Measurements from ENCODE around the gene CDKN1B.

CDKN1B gene

DNA sequence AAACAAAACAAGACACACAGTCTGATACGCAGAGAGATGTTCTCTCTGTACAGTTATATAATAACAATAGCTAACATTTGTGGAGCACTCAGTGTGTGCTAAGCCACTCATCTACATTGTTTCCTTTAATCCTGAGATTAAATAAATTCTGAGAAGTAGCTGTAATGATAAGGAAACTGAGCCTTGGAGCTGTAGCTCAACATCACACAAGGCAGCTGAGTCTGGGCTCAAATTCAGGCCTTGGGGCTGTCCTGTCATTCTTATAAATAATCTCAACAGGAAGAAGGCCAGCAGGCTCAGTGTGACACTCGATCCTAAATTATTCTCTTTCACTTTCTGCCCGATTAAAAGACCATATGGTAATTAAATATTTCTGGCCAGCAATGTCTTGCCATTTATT lies 24.5 kb downstream of the CDKN1B start:
- no peak for TF ChIP-seq ZNF274 (IDR thresholded peaks at IDR 0.05; ENCODE audit: low read depth, low read length)

DNA sequence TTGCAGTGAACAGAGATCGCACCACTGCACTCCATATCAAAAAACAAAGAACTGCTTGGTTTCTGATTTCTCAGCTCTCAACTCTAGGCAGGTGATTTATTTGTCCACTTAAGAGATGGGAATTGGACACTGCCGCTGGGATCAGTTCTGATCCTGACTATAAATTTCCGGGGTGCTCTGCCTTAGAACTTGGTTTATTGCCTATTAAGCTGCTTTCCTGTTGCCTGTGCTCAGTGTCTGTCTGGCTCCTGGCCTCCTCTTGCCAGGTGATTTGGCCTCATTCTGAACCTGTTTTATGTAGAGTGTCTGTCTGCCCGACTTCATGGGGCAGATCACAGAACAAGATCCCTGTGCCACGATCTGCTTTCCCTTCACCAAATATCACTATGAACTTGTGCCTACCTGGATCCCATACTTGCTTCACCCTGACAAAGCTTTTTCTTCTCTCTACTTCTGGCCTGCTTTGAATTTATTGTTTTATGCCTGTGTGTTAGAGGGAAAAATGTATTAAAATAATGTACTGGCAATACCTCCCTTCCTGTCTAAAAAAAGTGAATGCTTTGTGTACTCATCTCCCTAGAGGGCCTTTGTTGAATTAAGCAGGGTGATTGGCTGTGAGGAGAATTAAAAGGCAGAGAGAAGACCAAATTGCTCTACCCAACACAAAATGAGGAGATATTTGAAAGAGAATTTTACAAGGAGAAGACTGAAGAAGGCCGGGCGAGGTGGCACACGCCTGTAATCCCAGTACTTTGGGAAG lies 27.6 kb downstream of the CDKN1B start:
- H3K4me3 ChIP-seq (ENCODE audit: low read length) = no peak overlapping the region
- TF ChIP-seq ZNF274 (IDR thresholded peaks at IDR 0.05; ENCODE audit: low read depth, low read length) = no peak

More for the DNA sequence above, 24.5 kb downstream of the CDKN1B start:
- H3K4me3 ChIP-seq (ENCODE audit: low read length) = no peak overlapping the region

DNA sequence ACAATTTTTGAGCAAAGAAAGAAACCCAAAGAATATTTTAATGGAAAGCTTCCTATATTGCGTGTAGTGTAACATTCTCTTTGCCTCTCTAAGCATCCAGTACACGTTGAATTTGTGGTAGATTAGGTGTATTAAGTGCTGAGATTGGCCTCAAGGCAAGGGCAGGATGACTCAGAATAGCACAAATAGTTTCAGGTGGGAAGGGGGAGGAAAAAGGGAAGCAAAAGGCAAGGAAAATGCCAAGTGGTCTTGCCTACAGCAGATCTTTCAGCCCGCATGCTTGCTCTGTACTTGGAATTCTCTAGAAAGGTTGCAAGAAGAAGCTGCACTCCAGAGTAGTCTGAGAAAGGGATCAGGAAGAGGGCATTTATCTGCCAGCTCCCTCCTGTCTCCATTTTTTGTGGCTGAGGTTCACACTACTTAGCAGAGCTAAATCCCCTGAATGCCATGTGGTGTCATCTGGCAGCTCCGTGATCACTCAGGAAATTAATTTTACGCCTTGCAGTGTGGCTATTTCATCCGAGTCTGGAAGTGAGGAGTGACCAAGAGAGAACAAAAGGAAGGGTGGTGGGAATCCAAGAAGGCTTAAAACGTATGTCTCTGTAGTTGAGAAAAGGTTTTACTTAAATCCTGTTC lies 28.5 kb downstream of the CDKN1B start:
- H3K4me3 ChIP-seq (ENCODE audit: low read length) = no peak overlapping the region
- TF ChIP-seq ZNF274 (IDR thresholded peaks at IDR 0.05; ENCODE audit: low read depth, low read length) = no peak

DNA sequence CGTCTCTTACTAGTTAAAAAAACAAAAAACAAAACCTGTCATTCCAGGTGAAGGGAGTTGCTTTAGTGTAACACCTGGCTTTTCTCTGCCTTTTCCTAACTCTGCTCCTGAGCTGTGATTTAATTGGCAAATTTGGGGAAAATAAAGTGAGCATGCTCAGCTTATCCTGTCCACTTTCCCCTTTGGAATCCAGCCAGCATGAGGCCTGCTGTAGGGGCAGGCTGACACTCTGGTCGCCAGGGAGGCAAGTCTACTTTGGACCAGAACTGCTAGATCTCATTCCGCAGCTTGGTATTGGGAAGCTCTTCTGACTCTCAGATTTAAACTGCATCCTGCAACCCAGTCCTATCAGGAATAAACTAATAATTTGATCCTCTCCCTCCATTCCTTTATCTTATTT lies 30.1 kb downstream of the CDKN1B start:
- TF ChIP-seq ZNF274 (IDR thresholded peaks at IDR 0.05; ENCODE audit: low read depth, low read length) = no peak
- no peak overlapping the region for H3K4me3 ChIP-seq (ENCODE audit: low read length)

DNA sequence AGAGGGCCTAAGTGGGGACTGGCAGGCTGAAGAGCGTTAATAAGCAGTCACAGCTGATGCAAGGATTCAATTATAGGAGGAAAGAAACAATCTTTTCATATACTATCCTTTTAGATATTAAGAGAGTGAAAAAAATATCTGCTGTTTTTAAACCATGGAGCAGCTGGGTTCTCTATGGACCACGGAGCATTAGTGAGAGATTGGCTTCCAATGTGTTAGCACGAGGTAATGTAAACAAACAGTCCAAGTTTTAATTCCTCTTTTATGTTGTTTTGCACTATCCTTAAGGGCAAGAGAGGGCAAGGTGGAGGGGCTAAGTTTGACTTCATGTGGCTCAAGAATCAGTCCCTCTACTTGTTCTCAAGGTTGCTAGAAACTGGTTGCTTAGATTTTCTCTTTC lies 30.9 kb downstream of the CDKN1B start:
- TF ChIP-seq ZNF274 (IDR thresholded peaks at IDR 0.05; ENCODE audit: low read depth, low read length) = no peak
- H3K4me3 ChIP-seq (ENCODE audit: low read length) = no peak overlapping the region

DNA sequence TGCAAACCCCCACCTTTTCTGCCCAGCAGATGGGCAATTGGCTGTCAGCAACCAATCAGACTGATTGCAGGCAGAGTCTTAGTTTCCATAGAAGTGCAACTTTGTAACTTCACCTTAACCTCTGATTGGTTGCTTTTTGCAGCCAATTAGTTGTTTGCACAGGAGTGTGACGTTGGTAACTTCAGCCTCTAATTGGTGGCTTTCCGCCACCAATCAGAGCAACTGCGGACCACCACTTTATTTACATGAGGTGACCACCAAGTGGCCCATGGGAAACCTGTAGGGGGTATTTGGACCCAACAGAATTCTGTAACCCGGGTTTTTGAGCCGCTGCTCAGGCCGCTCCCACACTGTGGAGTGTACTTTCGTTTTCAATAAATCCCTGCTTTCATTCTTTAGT lies 32.3 kb downstream of the CDKN1B start:
- no peak overlapping the region for H3K4me3 ChIP-seq (ENCODE audit: low read length)
- no peak for TF ChIP-seq ZNF274 (IDR thresholded peaks at IDR 0.05; ENCODE audit: low read depth, low read length)

DNA sequence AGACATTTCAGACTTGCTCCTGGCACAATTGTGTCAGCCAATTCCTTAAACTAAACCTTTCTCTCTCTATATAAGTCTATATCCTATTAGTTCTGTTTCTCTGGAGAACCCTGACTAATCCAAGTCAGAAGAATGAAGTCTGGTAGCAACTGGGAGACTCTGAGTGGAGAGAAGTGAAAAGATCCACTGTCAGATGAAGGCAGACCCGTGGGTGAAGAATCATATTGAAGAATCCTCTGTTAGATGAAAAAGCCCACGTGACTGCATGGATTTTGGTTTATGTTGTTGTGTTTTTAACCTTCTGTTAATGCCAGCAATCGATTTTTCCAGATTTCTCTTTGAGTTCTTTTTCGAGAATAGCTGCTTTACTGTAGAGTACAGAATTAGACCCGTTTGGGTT lies 38.8 kb downstream of the CDKN1B start:
- TF ChIP-seq ZNF274 (IDR thresholded peaks at IDR 0.05; ENCODE audit: low read depth, low read length) = no peak
- no peak overlapping the region for H3K4me3 ChIP-seq (ENCODE audit: low read length)

DNA sequence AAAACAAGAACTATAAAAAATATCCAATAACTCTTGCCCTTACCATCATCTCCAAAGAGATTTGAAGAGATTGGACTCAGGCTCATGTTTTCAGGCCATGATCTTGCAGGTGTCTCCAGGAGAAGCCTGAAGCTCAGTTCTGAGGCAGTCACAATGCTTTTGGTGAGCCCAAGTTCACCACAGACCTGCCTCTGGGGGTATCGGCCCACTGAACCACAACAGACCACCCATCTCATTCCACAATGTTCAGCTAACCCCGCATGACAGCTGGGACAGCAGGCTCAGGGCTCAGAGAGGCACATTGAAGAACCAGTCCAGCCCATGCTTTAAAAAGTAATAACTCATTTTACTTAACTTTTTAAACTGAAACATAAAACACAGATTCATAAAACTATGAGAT lies 40.0 kb downstream of the CDKN1B start:
- H3K4me3 ChIP-seq (ENCODE audit: low read length) = no peak overlapping the region
- no peak for TF ChIP-seq ZNF274 (IDR thresholded peaks at IDR 0.05; ENCODE audit: low read depth, low read length)

DNA sequence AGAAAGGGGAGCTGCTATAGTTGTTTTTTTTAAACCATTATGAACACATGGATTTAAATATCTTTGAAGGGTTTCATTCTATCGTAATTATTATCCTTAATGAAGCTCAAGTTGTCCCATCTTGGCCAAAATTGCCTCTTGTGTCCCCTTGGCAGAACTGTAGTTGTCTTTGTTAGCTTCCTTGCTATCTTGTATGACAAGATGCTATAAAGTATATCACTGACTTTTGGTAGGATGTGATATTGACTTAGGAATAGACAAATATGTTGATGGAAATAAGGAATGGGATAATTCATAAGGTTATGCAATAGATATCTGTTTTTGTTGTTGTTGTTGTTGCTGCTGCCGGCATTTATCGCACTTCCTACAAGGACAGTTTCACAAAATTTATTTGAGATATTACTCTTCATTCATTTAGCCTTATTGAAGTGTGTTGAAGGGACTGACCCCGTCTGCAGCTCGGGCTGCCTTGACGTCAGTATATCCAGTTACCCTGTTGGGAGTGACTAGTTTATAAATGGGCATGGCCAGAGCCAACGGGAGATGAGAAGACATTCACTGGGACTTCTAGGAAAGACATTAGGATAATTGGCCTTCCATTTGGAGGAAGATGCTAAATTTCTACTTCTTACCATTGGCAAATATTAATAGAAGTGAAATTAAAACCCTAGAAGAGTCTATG lies 42.2 kb downstream of the CDKN1B start:
- no peak for TF ChIP-seq ZNF274 (IDR thresholded peaks at IDR 0.05; ENCODE audit: low read depth, low read length)
- H3K4me3 ChIP-seq (ENCODE audit: low read length) = no peak overlapping the region

DNA sequence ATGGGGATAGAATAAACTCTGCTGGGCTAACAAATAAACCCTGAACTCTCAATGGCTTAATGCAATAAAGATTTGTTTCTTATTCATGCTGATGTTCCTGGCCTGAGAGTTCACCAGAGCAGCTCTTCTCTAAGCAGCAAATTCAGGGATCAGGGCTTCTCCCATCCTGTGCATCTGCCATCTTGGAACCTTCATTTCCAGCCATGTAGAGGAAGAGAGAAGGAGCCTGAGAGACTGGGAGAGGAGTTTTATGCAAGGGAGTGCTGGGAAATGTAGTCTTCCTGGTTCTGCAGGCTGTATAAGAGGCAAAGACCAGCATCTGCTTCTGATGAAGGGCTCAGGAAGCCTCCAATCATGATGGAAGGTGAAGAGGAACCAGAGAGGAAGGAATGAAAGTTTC lies 47.7 kb downstream of the CDKN1B start:
- no peak for TF ChIP-seq ZNF274 (IDR thresholded peaks at IDR 0.05; ENCODE audit: low read depth, low read length)
- H3K4me3 ChIP-seq (ENCODE audit: low read length) = no peak overlapping the region

DNA sequence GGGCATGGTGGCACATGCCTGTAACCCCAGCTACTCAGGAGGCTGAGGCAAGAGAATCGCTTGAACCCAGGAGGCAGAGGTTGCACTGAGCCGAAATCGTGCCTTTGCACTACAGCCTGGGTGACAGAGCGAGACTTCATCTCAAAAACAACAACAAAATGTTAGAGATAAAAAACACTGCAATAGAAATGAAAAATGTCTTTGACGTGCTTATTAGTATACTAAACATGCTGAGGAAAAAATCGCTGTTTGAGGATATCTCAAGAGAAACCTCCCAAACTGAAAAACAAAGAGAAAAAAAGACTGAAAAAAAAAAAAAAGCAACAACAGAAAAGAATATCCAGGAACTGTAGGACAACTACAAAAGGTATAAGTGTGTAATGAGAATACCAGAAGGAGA lies 53.1 kb downstream of the CDKN1B start:
- TF ChIP-seq ZNF274 (IDR thresholded peaks at IDR 0.05; ENCODE audit: low read depth, low read length) = no peak

More for the DNA sequence above, 53.1 kb downstream of the CDKN1B start:
- H3K4me3 ChIP-seq (ENCODE audit: low read length) = no peak overlapping the region
